Neural cell (in vitro differentiated cells): Measurements from ENCODE around the gene THRAP3. TPM values are rescaled to one million over a fixed set of nuclear protein-coding genes. Genes with fewer than 3 reads are reported as not detected.

ENCODE experiments used
- H2AFZ ChIP-seq: fragments of 200-600, 300-800 bp; sonication (generic), shearing (Covaris generic); 2 replicates; pipeline ENCODE4 v1.6.0; 2014; ENCODE audit warnings: low read depth, mild to moderate bottlenecking, antibody characterized with exemption, low read length, moderate library complexity
- H3F3A ChIP-seq: fragments of 200-600 bp; shearing (Covaris generic); 2 replicates; pipeline ENCODE4 v1.6.1; 2016; ENCODE audit warnings: mild to moderate bottlenecking, moderate library complexity, mixed read lengths, antibody characterized with exemption, low read length; ENCODE audit not compliant: insufficient read depth, poor library complexity, severe bottlenecking
- H3K27ac ChIP-seq: fragments of 200-600, 300-800 bp; sonication (generic), shearing (Covaris generic); 2 replicates; pipeline ENCODE4 v1.5.1; 2014; ENCODE audit warnings: mild to moderate bottlenecking, low read length, moderate library complexity
- H3K27me3 ChIP-seq: fragments of 300-800, 200-600 bp; sonication (generic), shearing (Covaris generic); 2 replicates; pipeline ENCODE4 v1.6.0; 2014; ENCODE audit warnings: mild to moderate bottlenecking, low read depth, low read length, moderate library complexity; ENCODE audit not compliant: insufficient read depth
- H3K36me3 ChIP-seq: fragments of 300-800, 200-600 bp; sonication (generic), shearing (Covaris generic); 2 replicates; pipeline ENCODE4 v1.5.1; 2014; ENCODE audit warnings: mild to moderate bottlenecking, antibody characterized with exemption, low read length, moderate library complexity; ENCODE audit not compliant: insufficient read depth
- H3K4me2 ChIP-seq: fragments of 300-800, 200-600 bp; sonication (generic), shearing (Covaris generic); 2 replicates; pipeline ENCODE4 v1.6.0; 2014; ENCODE audit warnings: mild to moderate bottlenecking, low read length
- H3K4me3 ChIP-seq: fragments of 300-800, 200-600 bp; sonication (generic), shearing (Covaris generic); 2 replicates; pipeline ENCODE4 v1.5.1; 2014; ENCODE audit warnings: mild to moderate bottlenecking, low read length, moderate library complexity
- H3K79me2 ChIP-seq: fragments of 200-600 bp; shearing (Covaris generic); replicated peaks from 2 replicates; pipeline ENCODE4 v1.6.0; 2014; ENCODE audit warnings: mild to moderate bottlenecking, low read length, moderate library complexity; ENCODE audit not compliant: insufficient read depth
- H3K9ac ChIP-seq: fragments of 300-800, 200-600 bp; sonication (generic), shearing (Covaris generic); 2 replicates; pipeline ENCODE4 v1.6.1; 2016; ENCODE audit warnings: mild to moderate bottlenecking, low read length, mixed read lengths
- H3K9me2 ChIP-seq: fragments of 200-600 bp; shearing (Covaris generic); 2 replicates; pipeline ENCODE4 v1.6.1; 2016; ENCODE audit warnings: mild to moderate bottlenecking, low read length, mixed read lengths; ENCODE audit not compliant: insufficient read depth
- H3K9me3 ChIP-seq: fragments of 200-600, 300-800 bp; sonication (generic), shearing (Covaris generic); 2 replicates; pipeline ENCODE4 v1.6.1; 2016; ENCODE audit warnings: mild to moderate bottlenecking, mixed run types, low read length, moderate library complexity, mixed read lengths
- H4K20me1 ChIP-seq: fragments of 200-600 bp; shearing (Covaris generic); 2 replicates; pipeline ENCODE4 v1.6.1; 2016; ENCODE audit warnings: mild to moderate bottlenecking, mixed run types; ENCODE audit not compliant: insufficient read depth
- CTCF ChIP-seq: fragments of 450-650 bp; IDR thresholded peaks from 2 replicates; pipeline ENCODE4 v1.5.1; 2014; ENCODE audit warnings: antibody characterized with exemption, mild to moderate bottlenecking, moderate library complexity; ENCODE audit not compliant: poor library complexity, severe bottlenecking
- EP300 ChIP-seq: fragments of 450-650 bp; conservative IDR thresholded peaks from 2 replicates; pipeline ENCODE4 v1.6.1; 2014; ENCODE audit warnings: antibody characterized with exemption, mild to moderate bottlenecking, moderate library complexity; ENCODE audit not compliant: poor library complexity, severe bottlenecking
- EZH2 ChIP-seq: fragments of 200-600, 300-800 bp; shearing (Covaris generic), sonication (generic); IDR thresholded peaks from 2 replicates; pipeline ENCODE4 v1.6.1; 2014; ENCODE audit warnings: antibody characterized with exemption, low read length, borderline replicate concordance, mild to moderate bottlenecking; ENCODE audit not compliant: insufficient read depth, poor library complexity, severe bottlenecking
- MXI1 ChIP-seq: fragments of 450-650 bp; conservative IDR thresholded peaks from 2 replicates; pipeline ENCODE4 v1.6.1; 2014; ENCODE audit warnings: antibody characterized with exemption, mild to moderate bottlenecking; ENCODE audit not compliant: poor library complexity, severe bottlenecking
- POLR2AphosphoS5 ChIP-seq: IDR thresholded peaks from 2 replicates; pipeline ENCODE4 v1.6.1; 2012
- REST ChIP-seq: IDR thresholded peaks from 2 replicates; pipeline ENCODE4 v1.6.1; 2012; ENCODE audit warnings: borderline replicate concordance
- SMC3 ChIP-seq: fragments of 450-650 bp; conservative IDR thresholded peaks from 2 replicates; pipeline ENCODE4 v1.6.1; 2014; ENCODE audit warnings: antibody characterized with exemption, mild to moderate bottlenecking, moderate library complexity; ENCODE audit not compliant: poor library complexity
- TAF1 ChIP-seq: IDR thresholded peaks from 2 replicates; pipeline ENCODE4 v1.6.1; 2012; ENCODE audit warnings: low read depth
- polyA plus RNA-seq: library from polyadenylated mRNA; depleted of rRNA; stranded (reverse); fragments of >200 nt; gene quantifications from 2 replicates; pipeline ENCODE4 v1.2.3, GENCODE V29; 2014

The THRAP3 gene
- polyA plus RNA-seq, 1 donor from 2014 or later = 54.4 TPM

GRCh38 chr1:36257375-36257767 is 33.1 kb downstream of the THRAP3 start:
- H3K27ac ChIP-seq = no peak overlapping the region
- no peaks in the 10 kb centered on the region for H3K9me2 ChIP-seq
- no peak overlapping the region for H2AFZ ChIP-seq
- no peak overlapping the region for H3K4me2 ChIP-seq
- peaks cover 6% of the 10 kb centered on the region for H3K36me3 ChIP-seq
- H3K79me2 ChIP-seq = peaks cover 40% of the 10 kb centered on the region
- peaks cover 6% of the 10 kb centered on the region for H4K20me1 ChIP-seq
- TF ChIP-seq EZH2 = no peak
- TF ChIP-seq TAF1 = no peak
- no peak for TF ChIP-seq CTCF
- no peak for TF ChIP-seq SMC3
- H3K27me3 ChIP-seq = no peaks in the 10 kb centered on the region
- no peaks in the 10 kb centered on the region for H3F3A ChIP-seq
- H3K4me3 ChIP-seq = no peak overlapping the region
- H3K9me3 ChIP-seq = no peaks in the 10 kb centered on the region
- no peak overlapping the region for H3K9ac ChIP-seq

GRCh38 chr1:36258960-36259344 is 34.7 kb downstream of the THRAP3 start:
- Histone ChIP-seq H3F3A (no peaks in the 10 kb centered on the region), H3K27me3 (no peaks in the 10 kb centered on the region), H3K27ac (no peak overlapping the region), H3K4me2 (no peak overlapping the region), H3K9me2 (no peaks in the 10 kb centered on the region), H3K9me3 (no peaks in the 10 kb centered on the region), H3K9ac (no peak overlapping the region), H3K36me3 (peaks cover 6% of the 10 kb centered on the region), H4K20me1 (peaks cover 6% of the 10 kb centered on the region), H3K4me3 (no peak overlapping the region), H3K79me2 (peaks cover 30% of the 10 kb centered on the region), H2AFZ (no peak overlapping the region)
- no peak for TF ChIP-seq REST
- no peak for TF ChIP-seq POLR2AphosphoS5
- TF ChIP-seq MXI1 = no peak
- no peak for TF ChIP-seq EP300

- H3K4me3 ChIP-seq = no peak overlapping the region
- no peak overlapping the region for H3K27ac ChIP-seq
- H3K4me2 ChIP-seq = no peak overlapping the region
- peaks cover 3% of the 10 kb centered on the region for H3K79me2 ChIP-seq
- no peaks in the 10 kb centered on the region for H3F3A ChIP-seq
- H3K36me3 ChIP-seq = no peaks in the 10 kb centered on the region
- H3K9me2 ChIP-seq = no peaks in the 10 kb centered on the region
- H3K27me3 ChIP-seq = no peaks in the 10 kb centered on the region
- no peaks in the 10 kb centered on the region for H3K9me3 ChIP-seq
- H3K9ac ChIP-seq = no peak overlapping the region
- no peaks in the 10 kb centered on the region for H4K20me1 ChIP-seq
- H2AFZ ChIP-seq = no peak overlapping the region
- TF ChIP-seq SMC3 (no peak), REST (no peak), MXI1 (no peak)
Measured at GRCh38 chr1:36268981-36269380, 44.7 kb downstream of the THRAP3 start.
